Hematopoietic multipotent progenitor cell treated with erythropoietin and hydrocortisone succinate and interleukin-3 and kit ligand, for 8 days (in vitro differentiated cells): Measurements from ENCODE around the gene RBBP7.

Experiments used
- DNase-seq: peaks from one replicate; pipeline ENCODE4 v3.0.0-alpha.2; 2015

Gene RBBP7

GRCh38 chrX:16862829-16863228, 7.3 kb downstream of the RBBP7 start:
- DNase-seq = no peak

DNA sequence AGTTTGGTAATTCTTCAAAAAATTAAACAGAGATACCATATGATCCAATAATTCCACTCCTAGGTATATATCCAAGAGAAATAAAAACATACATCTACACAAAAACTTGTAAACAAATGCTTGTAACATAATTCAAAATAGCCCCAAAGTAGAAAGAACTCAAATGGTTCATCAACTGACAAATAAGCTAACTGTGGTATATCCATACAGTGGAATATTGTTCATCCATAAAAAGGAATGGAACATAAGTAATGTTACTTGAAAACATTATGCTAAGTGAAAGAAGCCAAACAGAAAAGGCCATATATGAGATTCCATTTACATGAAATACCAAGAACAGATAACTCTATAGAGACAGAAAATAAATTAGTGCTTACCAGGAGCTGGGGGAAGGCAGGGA, 13.4 kb downstream of the RBBP7 start:
- DNase-seq = no peak

DNA sequence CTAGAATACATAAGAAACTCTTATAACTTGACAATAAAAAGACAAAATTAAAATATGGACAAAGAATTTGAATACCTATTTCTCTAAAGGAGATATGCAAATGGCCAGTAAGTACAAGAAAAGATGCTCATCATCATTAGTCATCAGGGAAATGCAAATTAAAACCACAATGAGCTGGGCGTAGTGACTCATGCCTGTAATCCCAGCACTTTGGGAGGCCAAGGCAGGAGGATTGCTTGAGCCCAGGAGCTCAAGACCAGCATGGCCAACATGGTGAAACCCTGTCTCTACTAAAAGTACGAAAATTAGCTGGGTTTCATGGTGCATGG, 14.1 kb downstream of the RBBP7 start:
- peak; percentile 48 for DNase-seq

DNA sequence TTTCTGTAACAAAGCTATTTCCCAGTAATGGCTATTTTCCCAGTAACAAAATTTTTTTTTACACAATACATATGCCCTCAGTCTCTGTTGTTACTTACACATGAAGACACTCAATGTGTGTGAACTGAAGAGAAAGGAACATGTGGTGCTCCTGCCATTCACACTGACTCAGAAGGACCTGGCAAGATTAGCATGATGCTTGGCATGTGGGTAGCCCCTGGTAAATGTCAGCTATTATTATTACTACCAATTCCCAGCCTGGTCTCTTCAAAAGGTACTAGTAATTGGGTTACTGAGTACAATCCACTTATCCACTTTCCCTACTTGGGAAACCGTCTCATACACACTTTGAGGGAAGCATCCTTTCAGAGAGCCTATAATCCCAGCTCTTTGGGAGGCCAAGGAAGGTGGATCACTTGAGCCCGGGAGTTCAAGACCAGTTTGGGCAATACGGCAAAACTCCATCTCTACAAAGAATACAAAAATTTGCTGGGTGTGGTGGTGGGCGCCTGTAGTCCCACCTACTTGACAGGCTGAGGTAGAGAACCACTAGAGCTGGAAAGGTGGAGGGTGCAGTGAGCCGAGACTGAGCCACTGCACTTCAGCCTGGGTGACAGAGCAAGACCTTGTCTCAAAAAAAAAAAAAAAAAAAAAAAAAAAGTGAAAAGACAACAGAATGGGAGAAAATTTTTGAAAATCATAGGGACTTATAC, 14.6 kb downstream of the RBBP7 start:
- no peak for DNase-seq

DNA sequence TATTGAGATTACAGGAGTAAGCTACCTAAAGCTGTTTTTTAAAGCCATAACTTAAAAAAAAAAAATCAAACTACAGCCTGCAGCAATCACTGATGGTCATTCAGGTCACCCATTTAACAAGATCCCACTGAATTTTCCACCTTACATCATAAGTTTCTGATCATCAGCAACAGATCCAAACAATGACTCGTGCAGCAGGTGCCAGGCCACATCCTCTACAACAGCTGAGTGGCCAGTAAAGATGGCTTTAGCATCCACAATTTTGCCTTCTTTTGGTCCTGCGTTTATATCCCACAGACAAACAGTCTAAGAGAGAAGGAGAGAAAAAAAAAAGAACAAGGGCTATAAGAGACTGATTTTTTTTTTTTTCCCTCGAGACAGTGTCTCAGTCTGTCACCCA, 16.6 kb downstream of the RBBP7 start:
- DNase-seq = no peak

- DNase-seq = no peak
These were observed 17.5 kb downstream of the RBBP7 start for GRCh38 chrX:16852617-16853179.

DNA sequence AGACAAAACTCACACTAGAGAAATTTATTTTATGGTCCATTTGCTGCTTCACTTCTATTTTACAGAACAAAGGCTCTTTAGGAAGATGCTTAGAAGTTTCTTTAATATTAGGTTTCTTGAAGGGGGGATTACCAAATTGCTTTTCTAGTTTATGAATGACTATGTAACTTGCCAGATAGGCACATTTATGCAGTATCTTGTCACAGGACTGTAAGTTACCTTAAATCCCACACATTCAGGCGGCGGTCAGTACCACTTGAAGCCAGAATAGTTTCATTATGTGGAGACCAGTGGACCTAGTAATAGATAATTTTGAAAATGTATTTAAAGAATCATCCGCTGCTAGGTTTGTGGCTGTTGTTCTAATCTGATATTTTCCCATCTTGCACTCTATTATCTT, 18.3 kb downstream of the RBBP7 start:
- DNase-seq = no peak

- no peak for DNase-seq
These were observed 18.7 kb downstream of the RBBP7 start for GRCh38 chrX:16851421-16851820.

DNA sequence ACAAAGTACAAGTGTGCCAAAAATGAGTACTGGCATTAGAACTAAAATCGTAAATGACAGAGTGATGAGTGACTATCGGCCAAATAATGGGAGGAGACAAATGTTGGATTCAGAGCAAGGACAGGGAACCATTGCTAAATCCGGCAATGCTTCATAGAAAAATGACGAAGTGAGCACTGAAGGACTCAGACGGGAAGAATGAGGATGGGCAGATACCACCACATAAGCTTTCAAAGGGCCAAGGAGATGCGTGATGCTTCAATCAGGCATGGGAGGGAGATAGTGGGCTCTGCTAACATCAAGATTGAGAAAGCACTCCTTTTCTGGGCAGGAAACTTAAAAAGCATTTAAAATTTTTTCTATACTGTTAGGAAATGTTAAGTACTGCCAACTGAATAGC, 21.6 kb downstream of the RBBP7 start:
- DNase-seq = no peak

DNA sequence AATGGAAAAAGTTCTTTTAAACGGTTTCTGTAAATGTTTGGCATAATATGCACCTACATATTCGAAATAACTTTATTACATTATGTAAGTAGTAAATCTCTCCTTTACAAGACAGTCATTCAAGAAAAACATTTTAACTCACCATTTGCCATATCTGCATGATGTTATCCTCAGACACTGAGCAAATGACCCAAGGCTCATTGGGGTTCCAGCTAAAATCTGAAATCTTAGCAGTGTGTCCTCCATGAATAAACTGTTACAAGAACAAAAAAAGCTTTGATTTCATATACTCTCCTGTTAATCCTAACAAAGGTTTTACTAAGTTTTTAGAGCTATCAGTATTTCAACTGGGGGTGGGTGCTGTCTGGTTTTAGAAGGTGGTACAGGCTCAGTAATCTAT, 24.5 kb downstream of the RBBP7 start:
- no peak for DNase-seq

DNA sequence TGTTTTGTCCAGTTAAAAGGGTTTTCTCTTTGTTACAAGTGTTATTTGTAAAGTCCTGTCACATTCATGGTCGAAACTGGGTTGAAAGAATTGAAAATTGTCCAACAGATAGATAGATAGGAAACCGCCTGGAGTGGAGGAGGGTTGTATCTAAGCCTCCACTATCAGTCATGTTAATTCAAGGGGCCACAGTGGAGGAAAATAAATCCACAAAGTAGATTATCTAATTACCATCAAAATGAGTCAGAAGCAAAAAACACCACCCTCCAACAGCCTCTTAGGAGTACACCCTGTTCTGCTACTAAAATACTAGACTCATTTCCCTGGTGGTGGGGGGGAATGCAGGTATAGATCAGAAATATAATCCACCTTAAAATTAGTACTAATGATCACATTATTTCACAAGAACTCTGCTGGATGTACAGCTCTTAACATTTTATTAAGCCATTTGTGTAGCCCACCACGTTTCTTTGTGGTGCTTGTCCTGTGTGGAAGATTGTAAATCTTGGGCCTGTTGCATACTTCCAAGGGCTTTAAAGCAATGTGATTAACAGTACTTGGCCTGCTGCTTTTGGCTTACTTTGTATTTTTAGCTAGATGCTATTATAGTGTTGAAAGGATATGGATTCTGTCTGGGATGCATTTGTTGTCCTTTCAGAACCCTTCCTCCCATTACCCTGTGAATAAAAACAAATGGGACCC, 26.8 kb downstream of the RBBP7 start:
- DNase-seq = peak; percentile 39

- no peak for DNase-seq
These were observed 27.5 kb downstream of the RBBP7 start for GRCh38 chrX:16842684-16843083.

- DNase-seq = no peak
These were observed 30.2 kb downstream of the RBBP7 start for GRCh38 chrX:16839852-16840460.

GRCh38 chrX:16839219-16839851, 30.8 kb downstream of the RBBP7 start:
- peak; percentile 77 for DNase-seq

DNA sequence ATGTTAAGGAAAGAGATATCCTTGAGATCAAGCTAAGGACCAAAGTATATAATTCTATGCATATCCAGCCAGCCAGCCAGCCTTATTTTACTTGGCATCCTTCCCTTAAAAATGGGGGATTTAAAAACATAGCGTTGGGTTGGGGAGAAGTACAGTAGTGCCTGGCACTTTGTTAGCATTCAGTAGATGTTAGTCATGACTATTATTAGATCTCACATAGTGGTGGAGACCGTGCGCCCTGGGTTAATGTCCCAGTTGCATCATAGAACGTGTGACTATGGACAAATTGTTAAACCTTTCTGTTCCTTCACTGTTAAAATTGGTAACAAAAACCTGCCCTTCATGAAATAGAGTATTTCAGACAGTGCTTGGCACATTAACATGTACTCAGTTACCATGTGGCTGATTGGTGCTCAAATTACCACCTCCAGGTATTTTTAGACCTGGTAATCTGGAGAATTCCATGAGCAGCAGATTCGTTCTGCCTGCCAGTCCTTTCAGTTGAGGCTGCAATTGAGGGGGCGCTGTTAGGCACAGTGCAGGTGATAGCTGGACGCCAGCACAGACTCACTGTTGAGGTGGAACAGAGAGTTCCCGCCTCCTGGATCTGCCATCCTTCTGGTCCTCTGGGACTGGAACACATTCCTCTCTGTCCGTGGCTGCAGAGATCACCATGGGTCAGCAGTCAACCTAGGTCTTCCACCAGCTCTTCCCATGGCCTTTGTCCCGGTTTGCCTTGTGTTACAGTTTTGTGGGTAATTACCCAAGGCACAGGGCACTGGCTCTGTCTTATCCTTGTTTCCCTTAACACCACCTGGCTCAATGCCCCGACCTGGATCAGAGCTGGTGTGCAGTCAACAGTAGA, 31.7 kb downstream of the RBBP7 start:
- no peak for DNase-seq

- peak; percentile 48 for DNase-seq
These were observed 33.8 kb downstream of the RBBP7 start for GRCh38 chrX:16836371-16836770.

DNA sequence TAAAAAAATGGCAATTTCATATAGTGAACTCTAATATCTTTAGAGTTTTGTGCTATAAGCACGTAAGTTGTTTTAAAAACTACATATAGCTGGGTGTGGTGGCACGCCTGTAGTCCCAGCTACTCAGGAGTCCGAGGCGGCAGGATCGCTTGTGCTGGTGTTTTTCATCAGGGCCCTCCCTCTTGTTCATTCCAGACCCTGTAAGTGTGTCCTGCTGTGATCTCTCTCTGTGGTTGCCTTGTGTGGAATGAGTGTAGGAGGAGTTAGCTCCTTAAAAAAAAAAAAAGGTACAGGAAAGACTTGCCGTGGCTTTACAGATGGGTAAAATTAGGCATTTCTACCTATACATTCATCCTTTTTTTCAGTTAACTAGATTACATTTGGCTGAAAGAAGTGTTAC, 35.4 kb downstream of the RBBP7 start:
- DNase-seq = no peak

DNA sequence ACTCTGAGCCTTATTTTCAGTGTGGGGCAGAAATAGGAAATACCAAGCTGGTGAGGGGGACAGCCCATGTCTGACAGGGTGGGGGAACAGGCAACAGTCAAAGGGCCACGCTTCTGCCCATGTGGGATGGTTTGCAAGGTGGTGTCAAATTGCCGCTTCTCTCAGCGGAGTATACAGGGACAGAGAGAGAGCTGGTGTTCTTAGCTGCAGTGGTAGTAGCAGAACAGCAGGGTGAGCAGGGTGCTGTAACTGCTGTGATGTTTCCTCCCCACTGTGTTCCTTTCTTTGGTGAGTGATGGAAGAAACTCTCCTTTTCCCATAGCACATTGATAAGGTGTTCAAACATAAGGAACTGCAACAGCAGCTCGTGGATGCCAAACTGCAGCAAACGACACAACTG, 37.9 kb downstream of the RBBP7 start:
- DNase-seq = no peak

DNA sequence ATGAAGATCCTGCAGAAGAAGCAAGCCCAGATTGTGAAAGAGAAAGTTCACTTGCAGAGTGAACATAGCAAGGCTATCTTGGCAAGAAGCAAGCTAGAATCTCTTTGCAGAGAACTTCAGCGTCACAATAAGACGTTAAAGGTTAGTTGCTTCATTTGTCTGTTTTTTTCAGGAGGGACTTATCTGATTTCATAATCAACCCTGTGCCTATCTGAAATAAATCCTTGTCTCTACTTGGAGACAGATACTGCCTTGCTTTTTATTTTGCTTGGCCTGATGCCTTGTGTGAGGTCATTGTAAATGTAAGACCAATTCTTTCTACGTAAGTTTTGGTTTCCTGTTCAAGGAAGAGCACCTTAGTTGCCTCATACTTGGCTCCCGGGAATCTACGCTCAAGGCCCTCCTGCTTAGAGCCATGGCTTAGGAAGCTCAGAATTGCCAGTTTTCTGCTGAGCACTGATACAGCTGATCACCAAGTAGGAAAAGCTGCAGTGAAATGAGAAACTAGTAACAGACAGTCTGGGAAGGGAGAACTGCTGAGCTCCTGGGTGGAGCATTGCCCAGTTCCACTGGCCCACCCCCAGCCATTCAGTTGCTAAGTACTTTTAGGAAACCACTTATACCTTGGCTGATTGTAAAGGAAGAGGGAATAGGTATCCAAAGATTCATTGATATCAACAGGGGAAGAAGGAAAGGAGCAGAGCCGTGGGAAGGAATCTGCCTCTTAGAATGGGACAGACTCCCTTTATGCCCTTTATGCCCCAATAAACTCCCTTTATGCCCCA, 41.8 kb downstream of the RBBP7 start:
- no peak for DNase-seq

DNA sequence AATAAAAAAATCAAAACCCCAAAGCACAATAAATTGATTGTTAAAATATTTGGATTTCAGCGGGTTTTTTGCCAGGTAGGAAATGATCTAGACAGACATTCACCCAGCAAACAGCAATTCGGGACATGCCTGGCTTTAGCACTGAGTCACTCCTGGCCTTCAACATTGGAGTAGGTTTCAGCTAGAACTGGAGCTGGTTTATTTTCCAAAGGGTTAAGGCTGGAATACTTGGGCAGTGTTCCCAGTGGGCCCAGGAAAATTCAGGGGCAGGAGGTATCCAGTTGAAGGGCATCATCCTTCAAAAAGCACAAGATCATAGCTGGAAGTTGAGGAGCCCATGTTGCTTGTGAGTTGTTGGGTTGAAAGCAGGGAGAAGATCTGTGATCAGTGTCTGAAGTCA, 42.9 kb downstream of the RBBP7 start:
- DNase-seq = no peak

- peak; percentile 63 for DNase-seq
These were observed 44.0 kb downstream of the RBBP7 start for GRCh38 chrX:16826207-16826606.
